Keratinocyte (primary cell): ENCODE results near the gene PLPP3.

ENCODE experiments used
- CTCF ChIP-seq, 3 experiments: IDR thresholded peaks in 1 of 3; conservative IDR thresholded peaks in 1 of 3; optimal IDR thresholded peaks in 1 of 3; 2 replicates in 2 of 3; 3 replicates in 1 of 3; pipeline versions ENCODE3 to v1.5.1; 2011; ENCODE audit warnings: low read length in 3 of 3, mild to moderate bottlenecking in 3 of 3, moderate library complexity in 2 of 3, control low read depth in 1 of 3, inconsistent platforms in 1 of 3; ENCODE audit not compliant: insufficient read depth in 2 of 3; ENCODE audit errors: extremely low read depth in 1 of 3
- EZH2 ChIP-seq: IDR thresholded peaks from one replicate; pipeline ENCODE4 v1.6.1; 2012; ENCODE audit warnings: inconsistent platforms, mild to moderate bottlenecking, low read length, moderate library complexity

- no peak for TF ChIP-seq EZH2
- no peak for TF ChIP-seq CTCF (optimal IDR thresholded peaks at IDR 0.05 in 1 of 3, IDR thresholded peaks at IDR 0.05 in 1 of 3, conservative IDR thresholded peaks at IDR 0.05 in 1 of 3; ENCODE audit: extremely low read depth in 1 of 3, insufficient read depth in 2 of 3, low read length in 3 of 3)
Measured at GRCh38 chr1:56510642-56511021, 68.7 kb downstream of the PLPP3 start.
